SK-N-SH treated with all-trans-retinoic acid at 6 μM for 48 hours (cell line): ENCODE data around the gene PFDN2.
"Not testable (repeated sequence)": the region's sequence is repeated elsewhere in the genome, so short reads cannot be mapped to it uniquely, and the experiment has no call there.

Experiments
- ATAC-seq: fragments of 200-7000 bp; cut with Tn5 transposase; 3 replicates; pipeline ENCODE4 v1.9.1; 2020; ENCODE audit warnings: mild to moderate bottlenecking, moderate library complexity
- BACH2 ChIP-seq: fragments of 250-450 bp; sonication (Bioruptor Pico); IDR thresholded peaks from 2 replicates; pipeline ENCODE4 v1.9.0; 2021; ENCODE audit warnings: mild to moderate bottlenecking, borderline replicate concordance
- CSDC2 ChIP-seq: fragments of 250-450 bp; sonication (Bioruptor Pico); IDR thresholded peaks from 2 replicates; pipeline ENCODE4 v1.5.0; 2020; ENCODE audit warnings: mild to moderate bottlenecking, moderate library complexity
- GLIS3 ChIP-seq: fragments of 250-450 bp; sonication (Bioruptor Pico); IDR thresholded peaks from 2 replicates; pipeline ENCODE4 v1.5.0; 2020; ENCODE audit warnings: mild to moderate bottlenecking, moderate library complexity
- SNAI2 ChIP-seq: fragments of 250-450 bp; sonication (Bioruptor Pico); IDR thresholded peaks from 2 replicates; pipeline ENCODE4 v1.5.0; 2020; ENCODE audit warnings: mild to moderate bottlenecking, moderate library complexity
- TOX ChIP-seq: fragments of 250-450 bp; sonication (Bioruptor Pico); IDR thresholded peaks from 2 replicates; pipeline ENCODE4 v1.8.0; 2021; ENCODE audit warnings: mild to moderate bottlenecking, moderate library complexity, borderline replicate concordance
- ZC3H10 ChIP-seq: fragments of 250-450 bp; sonication (Bioruptor Pico); IDR thresholded peaks from 2 replicates; pipeline ENCODE4 v1.5.1; 2021; ENCODE audit warnings: mild to moderate bottlenecking, moderate library complexity
- ZFP30 ChIP-seq: fragments of 450-650 bp; formaldehyde crosslinking; IDR thresholded peaks from 2 replicates; pipeline ENCODE4 v1.5.0; 2022; ENCODE audit warnings: mild to moderate bottlenecking, moderate library complexity
- ZNF565 ChIP-seq: fragments of 450-650 bp; formaldehyde crosslinking; conservative IDR thresholded peaks from 2 replicates; pipeline ENCODE4 v1.5.0; 2020; ENCODE audit warnings: low read depth, mild to moderate bottlenecking, moderate library complexity
- ZNF8 ChIP-seq: fragments of 450-650 bp; formaldehyde crosslinking; IDR thresholded peaks from 2 replicates; pipeline ENCODE4 v1.5.0; 2020; ENCODE audit warnings: mild to moderate bottlenecking, moderate library complexity
- TF ChIP-seq, protein P1 (sequence below): fragments of 250-450 bp; sonication (Bioruptor Pico); IDR thresholded peaks from 2 replicates; pipeline ENCODE4 v1.8.0; 2021; ENCODE audit warnings: low read depth, mild to moderate bottlenecking, moderate library complexity, borderline replicate concordance
- TF ChIP-seq, protein P2 (sequence below): fragments of 250-450 bp; sonication (Bioruptor Pico); IDR thresholded peaks from 2 replicates; pipeline ENCODE4 v1.5.0; 2020; ENCODE audit warnings: mild to moderate bottlenecking, moderate library complexity
- TF ChIP-seq, protein P3 (sequence below): fragments of 250-450 bp; sonication (Bioruptor Pico); IDR thresholded peaks from 2 replicates; pipeline ENCODE4 v1.5.1; 2021; ENCODE audit warnings: mild to moderate bottlenecking, moderate library complexity
- TF ChIP-seq, protein P4 (sequence below): fragments of 250-450 bp; sonication (Bioruptor Pico); IDR thresholded peaks from 2 replicates; pipeline ENCODE4 v1.5.1; 2020; ENCODE audit warnings: low read depth, mild to moderate bottlenecking, moderate library complexity

The PFDN2 gene

DNA sequence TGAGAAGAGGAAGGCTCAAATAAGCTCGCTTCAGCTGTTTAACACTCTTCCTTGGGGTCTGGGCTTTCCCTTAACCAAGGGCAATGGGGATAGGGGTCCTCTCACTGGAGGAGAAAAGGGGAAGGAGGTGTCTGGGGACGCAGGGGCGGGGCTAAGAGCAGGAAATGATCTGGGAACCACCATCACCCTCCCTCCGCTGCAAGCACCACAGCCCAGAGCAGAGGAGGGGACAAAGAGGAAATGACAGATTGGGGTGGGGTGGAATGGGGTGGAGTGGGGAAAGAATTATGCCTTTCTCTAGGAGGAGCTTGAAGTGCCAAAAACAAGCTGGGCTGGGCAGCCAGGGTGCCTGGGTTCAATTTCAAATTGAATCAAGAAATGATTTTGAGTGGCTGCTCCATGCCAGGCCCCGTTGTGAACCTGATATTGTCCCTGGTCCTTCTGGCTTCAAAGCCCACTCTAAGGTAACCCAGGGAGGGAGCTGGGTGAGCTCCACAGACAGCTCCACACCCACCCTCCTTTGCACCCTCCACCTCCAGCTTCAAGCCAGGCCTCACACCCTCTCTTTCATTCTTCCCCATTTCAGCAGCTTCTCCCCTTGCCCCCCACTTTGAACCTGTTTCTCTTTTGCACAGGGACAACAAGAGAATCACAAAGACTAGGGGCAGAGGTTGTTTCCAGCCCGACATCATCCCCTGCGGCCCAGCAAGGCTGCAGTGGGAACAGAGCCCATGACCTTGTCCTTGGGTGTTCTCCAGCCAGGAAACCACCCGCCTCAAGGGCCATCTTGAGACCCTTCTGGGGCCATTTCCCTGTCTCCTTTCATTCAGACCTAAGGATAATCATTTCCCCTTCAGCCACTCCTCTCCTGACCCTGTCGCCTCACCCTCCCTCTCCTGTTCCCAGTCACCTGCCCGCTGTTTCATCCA lies 49.3 kb downstream of the PFDN2 start:
- TF ChIP-seq SNAI2 (CRISPR knock-in tag) (no peak), ZC3H10 (CRISPR knock-in tag) (no peak), GLIS3 (CRISPR knock-in tag) (no peak), BACH2 (CRISPR knock-in tag) (no peak), TOX (CRISPR knock-in tag) (no peak), CSDC2 (CRISPR knock-in tag) (no peak), ZFP30 (CRISPR knock-in tag) (no peak)
- TF ChIP-seq, protein P1, sequence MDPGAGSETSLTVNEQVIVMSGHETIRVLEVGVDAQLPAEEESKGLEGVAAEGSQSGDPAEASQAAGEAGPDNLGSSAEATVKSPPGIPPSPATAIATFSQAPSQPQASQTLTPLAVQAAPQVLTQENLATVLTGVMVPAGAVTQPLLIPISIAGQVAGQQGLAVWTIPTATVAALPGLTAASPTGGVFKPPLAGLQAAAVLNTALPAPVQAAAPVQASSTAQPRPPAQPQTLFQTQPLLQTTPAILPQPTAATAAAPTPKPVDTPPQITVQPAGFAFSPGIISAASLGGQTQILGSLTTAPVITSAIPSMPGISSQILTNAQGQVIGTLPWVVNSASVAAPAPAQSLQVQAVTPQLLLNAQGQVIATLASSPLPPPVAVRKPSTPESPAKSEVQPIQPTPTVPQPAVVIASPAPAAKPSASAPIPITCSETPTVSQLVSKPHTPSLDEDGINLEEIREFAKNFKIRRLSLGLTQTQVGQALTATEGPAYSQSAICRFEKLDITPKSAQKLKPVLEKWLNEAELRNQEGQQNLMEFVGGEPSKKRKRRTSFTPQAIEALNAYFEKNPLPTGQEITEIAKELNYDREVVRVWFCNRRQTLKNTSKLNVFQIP (CRISPR knock-in tag): no peak
- TF ChIP-seq, all 23 proteins: peak for 0

DNA sequence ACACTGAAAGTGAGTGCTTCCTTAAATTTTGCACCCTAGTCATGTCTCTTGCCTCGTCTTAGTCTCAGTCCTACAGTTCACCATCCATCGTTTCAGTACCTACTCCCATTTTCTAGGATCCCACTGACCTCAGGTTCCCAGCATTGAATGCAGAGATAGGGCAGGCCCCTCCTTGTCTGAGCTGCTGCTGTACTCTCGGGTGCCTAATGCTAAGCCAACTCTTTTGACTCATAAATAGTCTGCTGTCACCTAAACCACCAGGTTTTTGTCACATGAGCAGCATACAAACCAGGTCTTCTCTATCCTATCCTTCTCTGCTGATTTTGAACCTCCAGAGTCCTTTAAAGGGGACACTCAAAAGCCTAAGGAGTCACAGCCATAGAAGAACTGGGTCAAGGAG lies 51.1 kb downstream of the PFDN2 start:
- no peak for ATAC-seq
- TF ChIP-seq ZNF565 (CRISPR knock-in tag): no peak

More for the DNA sequence above, 49.3 kb downstream of the PFDN2 start:
- no peak; the same call in 2 of the 3 replicates for ATAC-seq

DNA sequence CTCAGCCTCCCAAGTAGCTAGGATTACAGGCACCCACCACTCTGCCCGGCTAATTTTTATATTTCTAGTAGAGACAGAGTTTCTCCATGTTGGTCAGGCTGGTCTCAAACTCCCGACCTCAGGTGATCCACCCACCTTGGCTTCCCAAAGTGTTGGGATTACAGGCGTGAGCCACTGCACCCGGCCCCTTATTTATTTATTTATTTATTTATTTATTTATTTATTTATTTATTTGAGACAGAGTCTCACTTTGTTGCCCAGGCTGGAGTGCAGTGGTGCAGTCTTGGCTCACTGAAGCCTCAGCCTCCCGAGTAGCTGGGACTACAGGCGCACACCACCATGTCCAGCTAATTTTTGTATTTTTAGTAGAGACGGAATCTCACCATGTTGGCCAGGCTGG lies 52.2 kb downstream of the PFDN2 start:
- not testable (repeated sequence) for ATAC-seq

DNA sequence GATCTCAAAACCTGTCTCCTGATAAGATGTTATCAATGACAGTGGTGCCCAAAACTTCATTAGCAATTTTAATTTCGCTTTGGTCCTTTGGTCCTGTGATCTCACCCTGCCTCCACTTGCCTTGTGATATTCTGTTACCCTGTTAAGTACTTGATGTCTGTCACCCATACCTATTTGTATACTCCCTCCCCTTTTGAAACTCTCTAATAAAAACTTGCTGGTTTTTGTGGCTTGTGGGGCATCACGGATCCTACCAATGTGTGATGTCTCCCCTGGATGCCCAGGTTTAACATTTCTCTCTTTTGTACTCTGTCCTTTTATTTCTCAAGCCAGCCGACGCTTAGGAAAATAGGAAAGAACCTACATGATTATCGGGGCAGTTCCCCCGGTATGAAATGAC lies 53.9 kb downstream of the PFDN2 start:
- not testable (repeated sequence) for ATAC-seq

DNA sequence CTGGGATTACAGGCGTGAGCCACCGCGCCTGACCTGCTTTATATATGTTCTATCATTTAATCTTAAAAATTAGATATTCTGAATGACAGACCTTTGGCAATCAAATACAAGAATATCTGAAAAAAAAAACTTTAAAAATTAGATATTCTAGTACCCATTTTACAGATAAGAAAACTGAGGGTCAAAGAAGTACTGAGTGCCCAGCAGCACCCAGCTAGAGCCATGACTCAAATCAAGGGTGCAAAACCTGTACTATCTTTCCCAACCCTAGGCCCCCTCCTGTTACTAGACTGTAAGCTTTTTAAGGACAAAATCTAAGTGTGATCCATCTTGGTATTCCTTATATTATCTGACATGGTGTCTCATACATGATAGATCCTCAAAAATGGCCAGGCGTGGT lies 56.4 kb downstream of the PFDN2 start:
- TF ChIP-seq, protein P2, sequence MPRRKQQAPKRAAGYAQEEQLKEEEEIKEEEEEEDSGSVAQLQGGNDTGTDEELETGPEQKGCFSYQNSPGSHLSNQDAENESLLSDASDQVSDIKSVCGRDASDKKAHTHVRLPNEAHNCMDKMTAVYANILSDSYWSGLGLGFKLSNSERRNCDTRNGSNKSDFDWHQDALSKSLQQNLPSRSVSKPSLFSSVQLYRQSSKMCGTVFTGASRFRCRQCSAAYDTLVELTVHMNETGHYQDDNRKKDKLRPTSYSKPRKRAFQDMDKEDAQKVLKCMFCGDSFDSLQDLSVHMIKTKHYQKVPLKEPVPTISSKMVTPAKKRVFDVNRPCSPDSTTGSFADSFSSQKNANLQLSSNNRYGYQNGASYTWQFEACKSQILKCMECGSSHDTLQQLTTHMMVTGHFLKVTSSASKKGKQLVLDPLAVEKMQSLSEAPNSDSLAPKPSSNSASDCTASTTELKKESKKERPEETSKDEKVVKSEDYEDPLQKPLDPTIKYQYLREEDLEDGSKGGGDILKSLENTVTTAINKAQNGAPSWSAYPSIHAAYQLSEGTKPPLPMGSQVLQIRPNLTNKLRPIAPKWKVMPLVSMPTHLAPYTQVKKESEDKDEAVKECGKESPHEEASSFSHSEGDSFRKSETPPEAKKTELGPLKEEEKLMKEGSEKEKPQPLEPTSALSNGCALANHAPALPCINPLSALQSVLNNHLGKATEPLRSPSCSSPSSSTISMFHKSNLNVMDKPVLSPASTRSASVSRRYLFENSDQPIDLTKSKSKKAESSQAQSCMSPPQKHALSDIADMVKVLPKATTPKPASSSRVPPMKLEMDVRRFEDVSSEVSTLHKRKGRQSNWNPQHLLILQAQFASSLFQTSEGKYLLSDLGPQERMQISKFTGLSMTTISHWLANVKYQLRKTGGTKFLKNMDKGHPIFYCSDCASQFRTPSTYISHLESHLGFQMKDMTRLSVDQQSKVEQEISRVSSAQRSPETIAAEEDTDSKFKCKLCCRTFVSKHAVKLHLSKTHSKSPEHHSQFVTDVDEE: no peak
- TF ChIP-seq ZNF565 (CRISPR knock-in tag): no peak
- TF ChIP-seq, protein P1 (CRISPR knock-in tag): no peak
- TF ChIP-seq GLIS3 (CRISPR knock-in tag): no peak
- TF ChIP-seq, protein P3, sequence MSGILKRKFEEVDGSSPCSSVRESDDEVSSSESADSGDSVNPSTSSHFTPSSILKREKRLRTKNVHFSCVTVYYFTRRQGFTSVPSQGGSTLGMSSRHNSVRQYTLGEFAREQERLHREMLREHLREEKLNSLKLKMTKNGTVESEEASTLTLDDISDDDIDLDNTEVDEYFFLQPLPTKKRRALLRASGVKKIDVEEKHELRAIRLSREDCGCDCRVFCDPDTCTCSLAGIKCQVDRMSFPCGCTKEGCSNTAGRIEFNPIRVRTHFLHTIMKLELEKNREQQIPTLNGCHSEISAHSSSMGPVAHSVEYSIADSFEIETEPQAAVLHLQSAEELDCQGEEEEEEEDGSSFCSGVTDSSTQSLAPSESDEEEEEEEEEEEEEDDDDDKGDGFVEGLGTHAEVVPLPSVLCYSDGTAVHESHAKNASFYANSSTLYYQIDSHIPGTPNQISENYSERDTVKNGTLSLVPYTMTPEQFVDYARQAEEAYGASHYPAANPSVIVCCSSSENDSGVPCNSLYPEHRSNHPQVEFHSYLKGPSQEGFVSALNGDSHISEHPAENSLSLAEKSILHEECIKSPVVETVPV (CRISPR knock-in tag): no peak
- no peak for TF ChIP-seq ZNF8 (CRISPR knock-in tag)
- TF ChIP-seq ZC3H10 (CRISPR knock-in tag): no peak
- TF ChIP-seq, protein P4, sequence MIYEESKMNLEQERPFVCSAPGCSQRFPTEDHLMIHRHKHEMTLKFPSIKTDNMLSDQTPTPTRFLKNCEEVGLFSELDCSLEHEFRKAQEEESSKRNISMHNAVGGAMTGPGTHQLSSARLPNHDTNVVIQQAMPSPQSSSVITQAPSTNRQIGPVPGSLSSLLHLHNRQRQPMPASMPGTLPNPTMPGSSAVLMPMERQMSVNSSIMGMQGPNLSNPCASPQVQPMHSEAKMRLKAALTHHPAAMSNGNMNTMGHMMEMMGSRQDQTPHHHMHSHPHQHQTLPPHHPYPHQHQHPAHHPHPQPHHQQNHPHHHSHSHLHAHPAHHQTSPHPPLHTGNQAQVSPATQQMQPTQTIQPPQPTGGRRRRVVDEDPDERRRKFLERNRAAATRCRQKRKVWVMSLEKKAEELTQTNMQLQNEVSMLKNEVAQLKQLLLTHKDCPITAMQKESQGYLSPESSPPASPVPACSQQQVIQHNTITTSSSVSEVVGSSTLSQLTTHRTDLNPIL (CRISPR knock-in tag): no peak
- no peak for TF ChIP-seq CSDC2 (CRISPR knock-in tag)
- TF ChIP-seq, all 23 proteins: peak for 0
- ATAC-seq: no peak
